Measurements from ENCODE around the gene LAMB4. TPM values are rescaled to one million over a fixed set of nuclear protein-coding genes. Genes with fewer than 3 reads are reported as not detected.
A peak's percentile ranks its signal among the peaks of the same experiment; 100 is the strongest.

The LAMB4 gene
- total and polyA plus RNA-seq, 7 experiments from 2014 or later: 0.17 TPM; not detected in 6

DNA sequence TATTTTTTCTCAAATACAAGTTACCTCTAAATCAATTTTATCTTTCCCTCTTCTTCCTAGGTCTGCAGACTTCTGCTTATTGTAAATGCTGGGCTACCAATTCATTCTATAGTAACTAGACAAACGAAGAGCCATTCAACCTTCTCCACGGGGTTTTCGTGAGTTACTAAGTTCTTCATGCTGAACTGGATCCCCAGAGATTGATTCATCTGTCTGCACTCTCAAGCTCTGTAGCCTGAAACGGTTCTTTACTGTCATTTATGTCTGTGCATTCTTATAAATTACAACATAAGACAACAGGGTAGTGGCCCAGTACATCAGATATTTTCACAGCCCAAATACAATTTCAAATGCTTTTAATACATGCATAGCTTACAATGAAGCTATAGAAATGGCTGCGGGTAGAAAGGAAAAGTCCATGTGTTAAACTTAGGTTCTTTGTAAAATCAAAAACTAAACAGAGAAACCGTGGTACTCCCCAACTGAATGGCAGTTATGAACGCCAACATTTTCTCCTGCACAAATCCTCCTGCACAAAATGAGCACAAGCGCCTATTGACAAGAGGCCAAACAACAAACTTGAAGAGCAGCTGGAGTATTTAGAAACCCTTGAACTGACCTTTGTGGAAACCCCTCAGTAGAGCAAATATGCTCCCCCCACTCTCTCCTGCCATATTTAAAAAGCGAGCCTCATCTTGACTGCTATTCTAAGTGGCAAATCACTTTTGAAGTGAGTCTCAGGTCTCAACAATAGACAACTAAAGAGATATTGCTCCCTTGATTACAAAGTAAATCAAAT lies 147.9 kb downstream of the LAMB4 start:
- Mint-ChIP-seq H3K27ac (no peak overlapping the region), H3K4me3 (no peak overlapping the region), H3K27me3 (peaks cover 4 to 21% (median 11%) of the 10 kb centered on the region in 5 donors), H3K36me3 (no peaks in the 10 kb centered on the region), H3K9me3 (no peaks in the 10 kb centered on the region), H3K4me1 (no peaks in the 10 kb centered on the region)
- H3K4me3 ChIP-seq (ENCODE audit: low read length): no peak overlapping the region
- H3K36me3 ChIP-seq (ENCODE audit: control insufficient read depth in 2 of 3, insufficient read depth in 3 of 3, low read length in 3 of 3): no peaks in the 10 kb centered on the region
- CTCF ChIA-PET: no interaction called here
- H3K27ac ChIP-seq (ENCODE audit: low read depth, low read length): no peak overlapping the region
- peaks cover 0 to 3% of the 10 kb centered on the region in 2 donors for H3K27me3 ChIP-seq (ENCODE audit: control insufficient read depth in 2 of 2, insufficient read depth in 2 of 2, low read length in 2 of 2)
- ATAC-seq (no peak), DNase-seq (no peak)
- no peaks in the 10 kb centered on the region for H3K4me1 ChIP-seq (ENCODE audit: control insufficient read depth in 2 of 2, insufficient read depth in 2 of 2, low read length in 2 of 2)
- no peaks in the 10 kb centered on the region for H3K9me3 ChIP-seq (ENCODE audit: control insufficient read depth in 2 of 3, low read length in 3 of 3)
- intact Hi-C loops (cut with micrococcal nuclease): no loop called here
- POLR2A ChIA-PET: no interaction called here

DNA sequence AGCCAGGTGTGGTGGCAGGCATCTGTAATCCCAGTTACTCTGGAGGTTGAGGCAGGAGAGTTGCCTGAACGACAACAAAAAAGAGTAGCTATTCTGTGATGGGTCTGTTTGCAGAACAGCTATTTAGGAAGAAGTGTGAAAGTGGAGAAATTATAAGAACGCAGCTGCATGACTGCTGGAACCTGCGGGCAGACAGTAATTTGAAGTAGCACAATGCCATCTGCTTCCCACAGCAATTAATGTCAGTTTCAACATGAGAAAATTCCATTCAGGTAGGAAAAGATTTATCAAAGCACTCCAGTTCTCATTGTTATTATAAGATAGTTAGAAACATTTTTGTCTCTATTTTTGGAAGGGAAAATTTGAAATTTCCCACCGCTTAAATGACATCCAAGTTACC lies 148.7 kb downstream of the LAMB4 start:
- ChIA-PET CTCF (no interaction called here), POLR2A (no interaction called here)
- no peaks in the 10 kb centered on the region for H3K9me3 Mint-ChIP-seq
- Histone ChIP-seq H3K4me3 (ENCODE audit: low read length) (no peak overlapping the region), H3K36me3 (ENCODE audit: control insufficient read depth in 2 of 3, insufficient read depth in 3 of 3, low read length in 3 of 3) (no peaks in the 10 kb centered on the region), H3K27me3 (ENCODE audit: control insufficient read depth in 2 of 2, insufficient read depth in 2 of 2, low read length in 2 of 2) (peaks cover 0 to under 1% of the 10 kb centered on the region in 2 donors), H3K4me1 (ENCODE audit: control insufficient read depth in 2 of 2, insufficient read depth in 2 of 2, low read length in 2 of 2) (no peaks in the 10 kb centered on the region), H3K27ac (ENCODE audit: low read depth, low read length) (no peak overlapping the region), H3K9me3 (ENCODE audit: control insufficient read depth in 2 of 3, low read length in 3 of 3) (no peaks in the 10 kb centered on the region)
- H3K27ac Mint-ChIP-seq: no peak overlapping the region
- H3K4me3 Mint-ChIP-seq: no peak overlapping the region
- no peak for ATAC-seq
- H3K4me1 Mint-ChIP-seq: no peaks in the 10 kb centered on the region
- H3K27me3 Mint-ChIP-seq: peaks cover 4 to 13% (median 8%) of the 10 kb centered on the region in 5 donors
- DNase-seq: no peak
- intact Hi-C loops (cut with micrococcal nuclease): no loop called here
- H3K36me3 Mint-ChIP-seq: no peaks in the 10 kb centered on the region

DNA sequence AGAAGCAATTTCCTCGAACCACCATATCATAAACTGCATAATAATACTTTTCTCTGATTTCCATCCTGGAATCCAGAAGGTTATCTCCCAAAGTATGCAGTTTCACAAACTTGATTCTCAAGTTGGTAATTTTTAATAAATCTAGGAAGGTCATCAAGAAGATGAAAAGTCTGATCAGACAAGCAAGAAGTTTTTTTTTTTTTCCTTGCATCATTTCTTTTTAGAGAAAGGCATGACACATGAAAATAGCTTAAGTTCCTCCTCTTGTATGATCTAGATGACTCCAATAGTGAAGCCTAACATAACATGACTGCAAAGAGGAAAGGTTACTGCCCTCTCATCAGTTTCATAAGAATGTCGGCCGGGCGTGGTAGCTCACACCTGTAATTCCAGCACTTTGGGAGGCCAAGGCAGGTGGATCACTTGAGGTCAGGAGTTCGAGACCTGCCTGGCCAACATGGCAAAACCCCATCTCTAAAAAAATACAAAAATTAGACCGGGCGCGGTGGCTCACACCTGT lies 149.4 kb downstream of the LAMB4 start:
- H3K27ac Mint-ChIP-seq: peak overlapping the region in 1 of 9 donors; percentile 36
- H3K36me3 Mint-ChIP-seq: no peaks in the 10 kb centered on the region
- H3K4me3 ChIP-seq (ENCODE audit: low read length): no peak overlapping the region
- intact Hi-C loops (cut with micrococcal nuclease): no loop called here
- DNase-seq (no peak), ATAC-seq (no peak)
- H3K27me3 ChIP-seq (ENCODE audit: control insufficient read depth in 2 of 2, insufficient read depth in 2 of 2, low read length in 2 of 2): no peaks in the 10 kb centered on the region
- H3K9me3 Mint-ChIP-seq: no peaks in the 10 kb centered on the region
- H3K27me3 Mint-ChIP-seq: peaks cover 3 to 10% (median 8%) of the 10 kb centered on the region in 5 donors
- H3K27ac ChIP-seq (ENCODE audit: low read depth, low read length): no peak overlapping the region
- no peaks in the 10 kb centered on the region for H3K36me3 ChIP-seq (ENCODE audit: control insufficient read depth in 2 of 3, insufficient read depth in 3 of 3, low read length in 3 of 3)
- no peaks in the 10 kb centered on the region for H3K4me1 ChIP-seq (ENCODE audit: control insufficient read depth in 2 of 2, insufficient read depth in 2 of 2, low read length in 2 of 2)
- no peaks in the 10 kb centered on the region for H3K9me3 ChIP-seq (ENCODE audit: control insufficient read depth in 2 of 3, low read length in 3 of 3)
- ChIA-PET CTCF (no interaction called here), POLR2A (no interaction called here)
- H3K4me1 Mint-ChIP-seq: no peaks in the 10 kb centered on the region
- no peak overlapping the region for H3K4me3 Mint-ChIP-seq

DNA sequence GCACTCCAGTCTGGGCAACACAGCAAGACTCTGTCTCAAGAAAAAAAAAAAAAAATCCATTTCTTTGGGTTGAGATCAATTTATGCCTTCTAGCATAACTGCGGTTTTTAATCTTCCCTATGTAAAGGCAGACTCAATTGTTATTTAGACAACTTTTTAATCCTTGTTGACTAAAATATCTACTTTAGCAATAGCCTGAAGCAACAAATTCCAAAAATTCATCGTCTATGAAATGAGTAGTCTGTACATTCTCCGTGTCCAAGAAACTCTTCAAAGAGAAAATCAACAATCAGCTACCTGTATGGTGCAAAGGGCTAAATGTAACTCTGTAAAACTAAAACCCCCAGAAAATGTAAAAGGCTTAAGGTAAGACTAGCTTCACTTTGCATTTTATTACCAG lies 150.0 kb downstream of the LAMB4 start:
- H3K36me3 ChIP-seq (ENCODE audit: control insufficient read depth in 2 of 3, insufficient read depth in 3 of 3, low read length in 3 of 3): no peaks in the 10 kb centered on the region
- POLR2A ChIA-PET: no interaction called here
- no peaks in the 10 kb centered on the region for H3K27me3 ChIP-seq (ENCODE audit: control insufficient read depth in 2 of 2, insufficient read depth in 2 of 2, low read length in 2 of 2)
- CTCF ChIA-PET: no interaction called here
- no peak for DNase-seq
- ATAC-seq: no peak
- Mint-ChIP-seq H3K4me1 (no peaks in the 10 kb centered on the region), H3K4me3 (no peak overlapping the region), H3K27ac (no peak overlapping the region), H3K9me3 (no peaks in the 10 kb centered on the region), H3K36me3 (no peaks in the 10 kb centered on the region), H3K27me3 (peaks cover 3 to 15% (median 8%) of the 10 kb centered on the region in 5 donors)
- H3K9me3 ChIP-seq (ENCODE audit: control insufficient read depth in 2 of 3, low read length in 3 of 3): no peaks in the 10 kb centered on the region
- H3K4me3 ChIP-seq (ENCODE audit: low read length): no peak overlapping the region
- H3K27ac ChIP-seq (ENCODE audit: low read depth, low read length): no peak overlapping the region
- no peaks in the 10 kb centered on the region for H3K4me1 ChIP-seq (ENCODE audit: control insufficient read depth in 2 of 2, insufficient read depth in 2 of 2, low read length in 2 of 2)
- intact Hi-C loops (cut with micrococcal nuclease): no loop called here

DNA sequence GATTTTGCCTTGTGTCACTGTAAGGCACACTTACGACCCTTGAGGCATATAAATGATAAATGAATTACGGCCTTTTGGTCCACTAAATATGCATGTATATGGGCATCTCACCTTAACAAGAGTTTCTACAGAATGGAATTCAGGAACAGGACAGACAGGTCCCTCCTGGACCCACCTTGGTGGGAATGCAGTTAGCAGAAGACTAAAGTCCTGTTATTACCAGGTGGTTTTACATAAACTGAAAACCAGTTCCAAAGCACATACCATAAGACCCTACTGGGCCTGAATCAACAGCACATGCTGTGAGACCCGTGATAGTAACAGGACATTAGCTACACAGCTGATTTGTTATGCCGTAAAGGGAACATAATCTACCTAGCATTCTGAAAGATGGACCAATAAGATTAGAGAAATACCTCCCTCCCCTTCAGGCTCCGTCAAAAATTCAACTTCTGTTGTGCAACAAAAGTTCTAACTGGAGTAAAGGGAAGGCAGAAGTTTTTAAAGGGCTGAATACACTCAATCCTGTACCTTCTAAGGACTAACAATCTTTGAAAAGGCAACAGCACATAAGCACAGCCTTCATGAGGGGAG lies 151.2 kb downstream of the LAMB4 start:
- Histone ChIP-seq H3K4me1 (ENCODE audit: control insufficient read depth in 2 of 2, insufficient read depth in 2 of 2, low read length in 2 of 2) (no peaks in the 10 kb centered on the region), H3K27me3 (ENCODE audit: control insufficient read depth in 2 of 2, insufficient read depth in 2 of 2, low read length in 2 of 2) (no peaks in the 10 kb centered on the region), H3K4me3 (ENCODE audit: low read length) (no peak overlapping the region), H3K9me3 (ENCODE audit: control insufficient read depth in 2 of 3, low read length in 3 of 3) (no peaks in the 10 kb centered on the region), H3K27ac (ENCODE audit: low read depth, low read length) (no peak overlapping the region), H3K36me3 (ENCODE audit: control insufficient read depth in 2 of 3, insufficient read depth in 3 of 3, low read length in 3 of 3) (no peaks in the 10 kb centered on the region)
- Mint-ChIP-seq H3K4me3 (no peak overlapping the region), H3K27me3 (peaks cover 0 to 11% (median 0%) of the 10 kb centered on the region in 5 donors), H3K36me3 (no peaks in the 10 kb centered on the region), H3K27ac (no peak overlapping the region), H3K4me1 (no peaks in the 10 kb centered on the region), H3K9me3 (no peaks in the 10 kb centered on the region)
- DNase-seq: no peak
- POLR2A ChIA-PET: no interaction called here
- CTCF ChIA-PET: no interaction called here
- intact Hi-C loops (cut with micrococcal nuclease): no loop called here
- no peak for ATAC-seq

DNA sequence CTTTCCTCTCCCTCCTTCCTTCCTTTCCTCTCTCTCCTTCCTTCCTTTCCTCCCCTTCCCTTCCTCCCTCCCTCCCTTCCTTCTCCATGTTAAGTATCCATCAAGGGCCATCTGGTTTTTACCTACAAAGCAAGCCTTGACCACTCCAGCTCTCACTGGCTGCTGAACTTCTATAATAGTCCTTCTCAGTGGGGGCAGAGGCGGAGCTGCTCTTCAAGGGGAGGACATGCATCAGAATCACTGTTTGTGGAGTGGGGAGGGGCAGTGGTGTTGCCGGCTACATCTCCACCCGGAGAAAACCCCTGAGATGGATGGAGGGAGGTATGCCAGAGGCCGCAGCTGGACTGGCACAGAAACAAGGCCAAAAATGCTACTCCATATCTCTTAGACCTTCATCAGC lies 153.1 kb downstream of the LAMB4 start:
- H3K36me3 ChIP-seq (ENCODE audit: control insufficient read depth in 2 of 3, insufficient read depth in 3 of 3, low read length in 3 of 3): no peaks in the 10 kb centered on the region
- H3K4me3 ChIP-seq (ENCODE audit: low read length): no peak overlapping the region
- DNase-seq (no peak), ATAC-seq (no peak)
- no peaks in the 10 kb centered on the region for H3K27me3 ChIP-seq (ENCODE audit: control insufficient read depth in 2 of 2, insufficient read depth in 2 of 2, low read length in 2 of 2)
- Mint-ChIP-seq H3K4me3 (no peak overlapping the region), H3K9me3 (no peaks in the 10 kb centered on the region), H3K36me3 (no peaks in the 10 kb centered on the region), H3K27me3 (peaks cover 0 to 14% (median 4%) of the 10 kb centered on the region in 5 donors), H3K4me1 (no peaks in the 10 kb centered on the region), H3K27ac (no peak overlapping the region)
- no peaks in the 10 kb centered on the region for H3K4me1 ChIP-seq (ENCODE audit: control insufficient read depth in 2 of 2, insufficient read depth in 2 of 2, low read length in 2 of 2)
- CTCF ChIA-PET: no interaction called here
- H3K9me3 ChIP-seq (ENCODE audit: control insufficient read depth in 2 of 3, low read length in 3 of 3): no peaks in the 10 kb centered on the region
- intact Hi-C loops (cut with micrococcal nuclease): no loop called here
- H3K27ac ChIP-seq (ENCODE audit: low read depth, low read length): no peak overlapping the region
- POLR2A ChIA-PET: no interaction called here

DNA sequence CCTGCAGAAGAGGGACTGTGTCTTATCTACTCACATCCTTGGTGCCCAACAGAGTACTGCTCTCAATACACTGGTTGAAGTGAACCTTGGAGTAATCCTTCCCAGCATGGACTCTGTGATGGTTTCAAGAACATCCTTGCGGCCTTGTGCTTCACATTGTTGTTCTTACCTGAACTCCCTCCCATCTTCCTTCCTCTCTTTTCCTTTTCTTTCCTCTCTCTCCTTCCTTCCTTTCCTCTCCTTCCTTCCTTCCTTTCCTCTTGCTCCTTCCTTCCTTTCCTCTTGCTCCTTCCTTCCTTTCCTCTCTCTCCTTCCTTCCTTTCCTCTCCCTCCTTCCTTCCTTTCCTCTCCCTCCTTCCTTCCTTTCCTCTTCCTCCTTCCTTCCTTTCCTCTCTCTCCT lies 153.5 kb downstream of the LAMB4 start:
- ChIA-PET POLR2A (no interaction called here), CTCF (no interaction called here)
- Histone ChIP-seq H3K27me3 (ENCODE audit: control insufficient read depth in 2 of 2, insufficient read depth in 2 of 2, low read length in 2 of 2) (no peaks in the 10 kb centered on the region), H3K4me3 (ENCODE audit: low read length) (no peak overlapping the region), H3K4me1 (ENCODE audit: control insufficient read depth in 2 of 2, insufficient read depth in 2 of 2, low read length in 2 of 2) (no peaks in the 10 kb centered on the region), H3K9me3 (ENCODE audit: control insufficient read depth in 2 of 3, low read length in 3 of 3) (no peaks in the 10 kb centered on the region), H3K36me3 (ENCODE audit: control insufficient read depth in 2 of 3, insufficient read depth in 3 of 3, low read length in 3 of 3) (no peaks in the 10 kb centered on the region), H3K27ac (ENCODE audit: low read depth, low read length) (no peak overlapping the region)
- no peak for ATAC-seq
- Mint-ChIP-seq H3K4me1 (no peaks in the 10 kb centered on the region), H3K4me3 (no peak overlapping the region), H3K36me3 (no peaks in the 10 kb centered on the region), H3K27ac (no peak overlapping the region), H3K9me3 (no peaks in the 10 kb centered on the region), H3K27me3 (peaks cover 0 to 17% (median 4%) of the 10 kb centered on the region in 5 donors)
- DNase-seq: no peak
- intact Hi-C loops (cut with micrococcal nuclease): no loop called here
